Fibroblast of skin of back (primary cell): ENCODE measurements around the gene BRD9.
"Not testable (repeated sequence)": the region's sequence is repeated elsewhere in the genome, so short reads cannot be mapped to it uniquely, and the experiment has no call there.

Experiments
- DNase-seq: peaks from one replicate; pipeline ENCODE4 v3.0.0-alpha.2; 2013

Gene BRD9

DNA sequence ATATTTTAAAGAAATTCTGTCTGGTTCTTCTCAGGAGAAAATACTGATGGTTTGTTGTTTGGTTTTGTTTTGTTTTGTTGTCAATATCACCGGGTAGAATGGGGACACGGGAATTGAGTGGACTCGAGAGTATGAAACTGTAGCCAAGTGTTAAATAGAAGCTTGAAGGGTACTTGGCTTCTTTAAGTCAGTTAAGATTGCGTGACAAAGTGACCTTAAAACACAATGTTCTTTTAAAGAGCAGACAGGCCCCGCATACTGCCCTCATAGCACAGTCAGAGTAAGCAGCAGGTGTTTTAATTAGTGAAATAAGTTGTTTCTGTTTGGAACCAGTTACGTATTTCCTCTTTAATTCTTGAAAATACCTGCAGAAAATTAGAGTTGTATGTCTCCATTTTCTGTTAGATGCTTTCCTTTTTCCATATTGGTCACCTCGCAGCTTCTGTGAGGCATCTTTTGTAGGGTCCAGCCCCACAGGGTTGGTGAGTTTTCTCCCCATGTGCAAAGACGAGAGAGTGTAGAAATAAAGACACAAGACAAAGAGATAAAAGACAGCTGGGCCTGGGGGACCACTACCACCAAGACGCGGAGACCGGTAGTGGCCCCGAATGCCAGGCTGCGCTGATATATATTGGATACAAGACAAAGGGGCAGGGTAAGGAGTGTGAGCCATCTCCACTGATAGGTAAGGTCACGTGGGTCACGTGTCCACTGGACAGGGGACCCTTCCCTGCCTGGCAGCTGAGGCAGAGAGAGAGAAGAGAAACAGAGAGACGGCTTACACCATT lies 9.7 kb upstream of the BRD9 start:
- no peak for DNase-seq

DNA sequence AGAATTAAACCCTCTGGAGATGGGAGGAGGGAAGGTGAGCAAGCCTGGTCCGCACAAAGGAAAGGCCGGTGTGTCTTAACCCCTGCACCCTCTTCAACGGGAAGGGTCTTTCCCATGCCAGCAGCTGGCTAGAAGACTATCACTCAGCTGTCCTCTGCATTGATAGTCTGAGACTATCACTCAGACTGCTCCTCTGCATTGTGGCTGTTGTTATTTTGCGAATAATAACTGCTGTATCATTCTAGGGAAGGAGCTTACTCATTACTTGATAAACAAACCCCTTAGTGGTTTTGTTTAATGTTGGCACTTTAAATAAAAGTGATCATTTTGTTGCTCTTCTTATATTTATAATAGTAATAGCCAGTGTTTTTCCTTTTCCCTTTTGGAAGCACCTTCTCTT lies 8.2 kb upstream of the BRD9 start:
- DNase-seq, result no peak

DNA sequence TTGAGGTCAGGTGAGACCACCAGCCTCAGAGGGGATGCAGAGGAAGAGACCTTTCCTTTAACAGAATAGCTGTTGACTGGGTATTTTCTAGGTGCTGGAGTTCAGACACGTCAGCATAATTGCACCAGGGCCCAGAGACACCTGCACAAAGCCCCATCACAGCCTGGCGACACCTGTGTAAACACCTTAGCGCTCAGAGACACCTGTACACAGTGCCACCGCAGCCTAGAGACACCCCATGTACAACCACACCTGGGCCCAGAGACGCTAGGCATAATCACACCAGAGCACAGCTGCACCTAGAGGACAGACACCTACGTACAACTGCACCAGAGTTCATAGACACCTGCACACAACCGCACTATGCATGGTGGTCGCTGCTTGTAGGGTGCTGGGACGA lies 1.1 kb upstream of the BRD9 start:
- DNase-seq, result no peak

DNA sequence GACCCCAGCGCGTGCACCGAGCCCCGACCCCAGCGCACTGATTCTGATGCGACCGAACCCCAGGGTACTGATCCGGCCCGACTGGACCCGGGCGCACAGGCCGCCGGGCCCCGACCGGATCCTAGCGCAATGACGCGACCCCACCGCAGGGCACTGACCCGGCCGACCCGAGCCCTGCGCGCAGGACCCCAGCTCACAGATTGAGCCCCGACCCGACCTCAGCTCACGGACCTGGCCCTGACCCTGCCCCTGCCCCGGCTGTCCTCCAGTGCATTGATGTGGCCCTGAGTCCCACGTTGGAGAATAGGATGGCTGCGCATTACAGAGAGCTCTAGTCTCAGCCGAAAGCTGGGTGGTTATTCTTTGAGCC lies 521 bp upstream of the BRD9 start:
- DNase-seq, result no peak

DNA sequence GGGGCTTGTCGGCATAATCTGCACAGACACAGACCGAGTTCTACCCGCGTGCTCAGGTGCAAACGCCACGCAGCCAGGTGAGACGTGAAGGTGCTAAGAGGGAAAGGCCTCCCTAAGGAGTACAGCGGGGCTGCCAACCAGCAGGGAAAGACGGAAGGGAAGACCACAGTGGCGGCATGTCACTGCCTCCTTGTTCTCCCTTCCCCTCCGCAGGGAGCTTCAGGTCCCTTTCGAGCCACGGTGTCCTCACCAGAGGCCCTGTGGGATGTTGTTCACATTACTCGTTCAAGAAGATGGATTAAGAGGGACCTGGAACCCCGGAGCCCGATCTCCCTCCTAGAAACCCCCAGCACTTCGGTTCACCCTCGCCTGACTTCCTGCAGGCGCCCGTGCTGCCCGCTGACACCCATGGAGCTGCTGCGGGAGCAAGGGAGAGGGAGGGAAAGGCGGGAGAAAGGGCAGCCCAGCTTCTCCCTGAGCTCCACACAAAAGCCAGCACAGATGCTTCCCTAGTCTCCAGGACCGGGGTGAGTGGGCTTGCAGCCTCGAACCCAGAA lies 686 bp downstream of the BRD9 start:
- DNase-seq, result peak; percentile 20

DNA sequence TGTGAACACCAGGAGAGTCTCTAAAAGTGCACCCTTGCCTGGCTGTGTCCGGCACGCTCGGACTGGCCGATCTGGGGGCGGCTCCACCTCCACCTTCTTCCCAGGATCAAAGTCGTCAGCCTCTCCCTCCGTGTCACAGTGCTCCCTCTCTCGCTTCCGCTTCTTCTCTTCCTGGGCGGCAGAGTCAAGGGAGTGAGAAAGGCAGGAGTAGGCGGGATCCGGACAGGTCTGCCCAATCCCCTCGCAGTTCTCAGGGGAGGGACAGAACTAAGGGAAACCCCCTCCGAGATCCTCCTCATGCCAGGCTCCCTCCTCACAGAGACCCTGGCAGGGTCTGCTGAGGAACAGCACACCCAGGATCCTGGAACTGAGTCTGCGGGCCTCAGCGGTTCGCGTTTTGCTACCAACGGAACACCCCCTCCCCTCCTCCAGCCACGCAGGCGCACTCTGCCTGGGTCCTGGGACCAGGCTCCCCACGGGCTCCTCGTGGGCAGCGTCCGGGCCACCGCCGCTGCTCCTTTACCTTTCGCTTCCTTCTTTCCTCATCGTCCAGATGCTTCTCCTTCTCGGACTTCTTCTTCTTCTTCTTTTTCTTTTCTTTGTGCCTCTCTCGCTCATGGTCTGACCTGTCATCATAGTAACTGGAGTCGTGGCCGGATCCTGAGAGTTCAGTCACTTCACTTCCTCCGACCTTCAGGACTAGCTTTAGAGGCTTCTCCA lies 1.3 kb downstream of the BRD9 start:
- DNase-seq, result no peak

DNA sequence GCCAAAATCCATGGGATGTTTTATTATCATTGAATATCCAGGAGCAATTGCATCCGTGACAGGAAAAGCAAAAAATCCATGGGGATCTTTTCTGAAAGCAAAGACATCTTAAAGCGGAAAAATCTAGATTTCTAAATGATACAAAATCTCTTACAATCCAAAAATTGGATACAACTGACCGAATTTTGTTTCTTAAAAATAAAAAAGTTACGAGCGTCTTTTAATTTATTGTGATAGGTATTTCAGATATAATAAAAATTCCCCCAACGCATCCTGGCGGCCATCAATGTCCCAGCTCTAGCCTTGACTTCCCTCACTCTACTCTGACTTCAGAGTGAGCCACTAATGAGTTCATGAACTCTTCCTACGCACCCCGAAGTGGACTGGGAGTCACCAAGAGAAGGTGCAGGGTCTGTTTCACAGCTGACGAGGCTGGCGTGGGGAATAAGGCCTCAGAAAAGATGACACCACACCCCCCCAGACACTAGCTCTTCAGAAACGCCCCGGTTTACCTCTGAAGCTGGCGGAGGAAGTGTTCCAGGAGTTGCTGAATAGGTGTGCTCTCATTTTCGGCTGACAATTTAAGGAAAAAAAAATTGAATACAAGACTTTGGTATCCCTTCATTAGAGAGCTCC lies 3.4 kb downstream of the BRD9 start:
- DNase-seq, result no peak

DNA sequence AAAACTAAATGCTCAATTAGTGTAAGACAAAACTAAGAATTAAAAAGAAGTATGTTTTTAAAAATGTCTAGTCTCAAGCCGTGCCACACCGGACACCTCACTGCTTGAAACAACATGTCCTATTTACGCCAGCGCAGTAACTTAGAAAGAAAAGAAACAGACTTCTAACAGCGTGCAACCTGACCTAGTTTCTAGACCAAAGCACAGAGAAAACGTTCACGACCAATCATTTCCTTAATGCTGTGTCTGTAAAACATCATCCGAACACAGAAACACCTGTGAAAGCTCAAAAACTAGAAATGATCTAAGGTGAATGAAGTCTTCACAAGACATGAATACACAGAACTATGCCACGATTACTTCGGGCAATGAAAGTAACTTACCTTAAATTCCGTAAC lies 4.0 kb downstream of the BRD9 start:
- no peak for DNase-seq

DNA sequence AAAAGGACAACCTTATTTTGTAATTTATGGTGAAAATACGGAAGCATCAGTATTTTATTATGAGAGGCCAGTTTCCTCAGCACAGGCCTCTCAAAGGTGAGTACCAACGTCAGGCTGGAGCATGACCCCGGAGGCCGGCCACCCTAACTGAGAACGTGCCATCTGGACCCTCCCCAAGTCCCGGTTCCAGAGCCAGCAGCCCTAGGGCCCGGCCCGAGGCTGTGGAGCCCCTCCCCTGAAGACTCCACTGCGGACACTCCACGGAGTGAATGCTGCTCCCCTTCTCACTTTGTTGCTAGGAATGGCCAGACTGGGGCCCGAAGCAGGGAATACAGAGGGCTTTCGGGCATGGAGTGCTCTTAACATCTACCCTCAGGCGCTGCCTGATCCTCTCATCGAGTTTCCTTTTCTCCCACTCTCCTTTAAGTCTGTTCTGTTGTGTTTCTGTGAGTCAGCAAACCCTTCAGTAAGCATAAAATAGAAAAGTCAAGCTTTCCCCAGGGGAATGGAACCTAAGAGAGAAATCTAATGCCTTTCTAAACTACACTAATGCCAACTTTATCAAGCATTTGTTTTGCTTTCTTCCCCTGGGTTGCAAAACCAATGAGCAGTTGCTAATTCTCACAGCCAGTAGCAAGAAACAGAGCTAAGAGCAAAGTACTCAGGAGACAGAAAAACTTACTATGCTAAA lies 4.5 kb downstream of the BRD9 start:
- no peak for DNase-seq

DNA sequence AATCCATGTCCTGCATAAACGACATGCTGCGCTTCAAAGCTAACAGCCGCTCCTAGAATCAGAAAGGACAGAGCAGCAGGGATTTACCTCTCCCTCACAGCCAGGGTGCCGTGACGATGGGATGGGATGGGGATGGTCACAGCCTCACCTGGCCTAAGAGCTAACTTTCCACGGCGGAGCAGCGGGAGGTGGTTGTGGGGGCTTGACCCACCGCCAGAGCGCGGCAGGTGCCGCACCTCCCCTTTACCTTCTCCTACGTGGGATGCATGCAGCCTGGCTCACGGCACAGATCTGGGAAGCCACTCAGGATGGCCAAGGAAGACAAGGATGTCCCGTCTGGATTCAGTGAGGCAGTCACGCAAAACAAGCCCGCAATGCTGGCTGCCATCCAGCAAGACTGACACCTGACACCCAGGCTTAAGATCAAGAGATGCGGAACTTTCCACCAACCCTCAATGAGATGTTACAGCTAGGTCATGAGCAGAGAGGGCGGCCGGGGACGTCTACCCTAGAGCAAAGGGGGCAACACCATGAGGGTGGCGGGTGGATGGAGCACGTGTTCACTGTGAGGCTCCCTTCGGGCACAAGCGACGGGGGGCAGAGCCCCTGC lies 5.8 kb downstream of the BRD9 start:
- DNase-seq, result no peak

DNA sequence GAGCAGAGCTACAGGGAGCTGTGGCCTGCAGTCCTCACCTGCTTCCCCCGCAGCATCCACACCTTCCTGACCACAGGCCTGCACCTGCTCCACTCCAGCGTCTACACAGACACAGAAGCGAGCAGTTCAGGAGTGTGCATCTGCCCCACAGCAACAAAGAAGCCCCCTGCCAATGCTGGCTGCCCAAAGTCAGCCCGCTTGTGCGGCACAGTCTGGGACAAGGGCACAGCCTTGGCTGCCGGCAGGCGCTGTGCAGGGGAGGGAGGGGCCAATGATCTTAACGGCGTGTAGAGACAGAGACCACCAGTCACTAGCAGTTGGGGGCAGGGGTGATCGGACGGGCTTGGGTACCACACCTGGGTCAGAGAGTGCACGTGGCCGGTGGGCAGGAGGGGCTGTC lies 6.6 kb downstream of the BRD9 start:
- DNase-seq, result no peak

DNA sequence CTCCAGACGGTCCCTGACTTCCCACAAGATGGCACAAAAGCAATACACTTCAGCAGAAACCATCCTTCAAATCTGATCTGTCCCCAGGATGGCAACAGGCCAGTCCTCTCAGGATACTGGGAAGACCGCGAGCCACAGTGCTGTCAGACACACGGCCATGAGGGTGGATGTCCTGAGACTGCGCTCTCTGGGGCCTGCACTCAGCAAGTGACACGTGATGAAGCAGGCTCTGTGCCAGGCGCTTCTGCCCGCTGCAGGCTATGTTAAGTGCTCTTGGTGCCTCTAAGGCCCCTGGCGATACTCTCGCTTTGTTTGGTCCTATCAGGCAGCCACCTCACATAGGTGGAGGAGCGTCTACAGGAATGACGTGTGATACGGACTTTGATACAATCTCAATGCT lies 7.1 kb downstream of the BRD9 start:
- DNase-seq, result no peak

DNA sequence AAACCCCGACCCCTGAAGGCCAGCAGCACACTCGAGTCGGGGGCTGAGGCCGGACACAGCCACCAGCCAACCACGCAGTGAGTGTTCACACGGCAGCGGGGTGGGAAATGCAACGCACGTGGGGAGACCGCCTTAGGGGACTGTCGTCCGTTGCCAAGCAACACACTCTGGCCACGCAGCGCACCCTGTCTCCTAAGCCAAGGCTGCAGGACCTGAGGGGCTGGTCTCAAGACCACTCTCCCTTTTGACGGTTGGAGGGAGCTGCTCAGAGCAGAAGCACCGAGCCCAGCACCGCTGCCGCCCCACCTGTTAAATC lies 7.5 kb downstream of the BRD9 start:
- no peak for DNase-seq

DNA sequence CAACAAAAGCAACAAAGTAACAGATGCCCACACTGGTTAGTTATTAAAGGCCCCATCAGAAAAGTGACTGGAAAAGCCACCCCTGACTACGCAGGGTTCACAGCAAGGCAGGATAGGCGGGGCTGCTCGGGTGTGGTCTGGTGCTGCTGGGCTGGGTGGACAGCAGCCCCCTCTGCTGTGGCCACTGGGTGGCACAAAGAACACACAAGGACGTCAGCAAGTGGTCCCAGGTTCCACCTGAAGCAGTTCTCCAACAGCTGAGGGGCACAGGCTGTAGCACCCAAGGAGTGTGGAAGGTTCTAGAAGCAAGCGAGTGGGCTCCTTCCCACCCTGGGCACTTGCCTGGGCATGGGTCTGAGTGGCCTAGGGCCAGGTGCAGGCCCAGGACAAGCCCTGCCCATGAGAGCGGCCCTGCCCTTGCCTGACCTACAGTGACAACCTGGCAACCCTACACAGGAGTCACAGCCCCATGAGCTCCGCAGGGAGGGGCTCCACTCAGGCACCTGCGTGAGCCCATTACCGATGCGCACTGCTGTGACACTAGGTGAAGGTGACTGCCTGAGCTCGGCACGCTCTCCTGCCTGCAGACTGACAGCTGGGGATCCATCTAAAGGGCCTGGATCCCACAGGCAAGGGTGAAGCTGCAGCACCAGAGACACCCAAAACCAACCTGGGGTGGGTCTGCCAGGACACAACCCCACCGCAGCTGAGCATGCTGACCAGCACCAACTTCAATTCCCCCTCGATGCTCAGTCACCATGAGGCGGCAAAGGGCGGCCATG lies 8.1 kb downstream of the BRD9 start:
- no peak for DNase-seq

DNA sequence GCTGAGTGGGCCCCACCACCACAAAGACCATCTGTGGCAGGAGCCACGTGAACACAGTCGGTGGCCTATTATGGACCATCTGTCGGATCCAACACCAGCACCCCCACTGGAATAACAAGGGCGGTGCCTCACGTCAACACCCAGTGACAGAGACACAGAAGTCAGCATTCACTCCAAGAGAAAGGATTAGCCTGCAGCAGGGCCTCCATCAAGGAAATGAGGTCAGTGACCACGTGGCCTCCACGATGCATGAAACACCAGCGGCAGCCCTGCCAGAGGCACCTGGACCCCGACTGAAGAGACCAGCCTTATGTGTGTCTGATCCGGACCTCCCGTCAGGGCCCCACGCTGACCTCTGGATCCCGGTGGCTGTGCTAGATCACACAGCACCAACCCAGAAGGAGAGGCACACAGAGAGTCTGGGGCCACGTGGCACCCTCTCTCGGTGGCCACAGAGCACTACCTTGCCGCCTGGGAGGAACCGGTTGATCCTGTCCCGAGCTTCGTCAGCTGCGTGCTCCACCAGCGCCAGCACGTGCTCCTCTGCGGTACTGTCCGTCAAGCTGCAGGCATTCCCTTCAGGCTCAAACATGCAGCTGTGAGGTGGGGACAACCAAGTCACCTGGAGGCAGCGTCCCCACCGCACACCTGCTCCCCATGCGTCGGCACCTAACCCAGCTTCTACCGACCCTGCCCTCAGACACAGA lies 9.0 kb downstream of the BRD9 start:
- DNase-seq, result no peak

DNA sequence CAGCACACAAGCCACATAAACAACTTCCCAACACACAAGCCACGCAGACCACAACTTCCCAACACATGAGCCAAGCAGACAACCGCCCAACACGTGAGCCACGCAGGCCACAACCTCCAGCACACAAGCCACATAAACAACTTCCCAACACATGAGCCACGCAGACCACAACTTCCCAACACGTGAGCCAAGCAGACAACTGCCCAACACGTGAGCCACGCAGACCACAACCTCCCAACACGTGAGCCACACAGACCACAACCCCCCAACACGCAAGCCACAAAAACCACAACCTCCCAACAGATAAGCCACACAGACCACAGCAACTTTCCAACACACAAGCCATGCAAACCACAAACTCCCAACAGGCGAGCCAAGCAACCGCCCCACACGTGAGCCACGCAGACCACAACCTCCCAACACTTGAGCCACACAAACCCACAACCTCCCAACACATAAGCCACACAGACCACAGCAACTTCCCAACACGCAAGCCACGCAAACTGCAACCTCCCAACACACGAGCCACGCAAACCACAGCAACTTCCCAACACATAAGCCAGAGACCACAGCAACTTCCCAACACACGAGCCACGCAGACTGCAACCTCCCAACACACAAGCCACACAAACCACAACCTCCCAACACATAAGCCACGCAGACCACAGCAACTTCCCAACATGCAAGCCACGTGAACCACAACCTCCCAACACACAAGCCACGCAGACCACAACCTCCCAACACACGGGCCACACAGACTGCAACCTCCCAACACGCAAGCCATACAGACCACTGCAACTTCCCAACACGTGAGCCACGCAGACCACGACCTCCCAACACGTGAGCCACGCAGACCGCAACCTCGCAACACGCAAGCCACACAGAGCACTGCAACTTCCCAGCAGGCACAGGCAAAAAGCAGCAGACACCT lies 10.1 kb downstream of the BRD9 start:
- DNase-seq, result no peak

DNA sequence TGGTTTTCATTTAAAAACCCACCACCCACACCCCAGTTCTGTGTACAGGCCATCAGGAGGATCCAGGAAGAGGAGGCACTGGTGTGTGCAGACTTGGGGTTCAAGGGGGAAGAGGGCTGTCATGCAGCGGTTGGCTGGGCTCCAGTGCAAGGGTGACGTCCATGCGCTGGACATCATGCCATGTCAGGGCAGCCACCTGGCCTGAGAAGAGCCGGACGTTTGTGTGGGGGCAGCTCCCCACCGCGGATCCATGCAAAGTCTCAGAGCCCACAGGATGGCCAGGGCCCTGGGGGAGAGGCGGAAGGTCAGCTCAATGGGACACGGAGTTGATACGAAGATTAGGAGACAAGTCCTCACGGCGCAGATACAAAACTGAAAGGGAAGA lies 11.1 kb downstream of the BRD9 start:
- no peak for DNase-seq

DNA sequence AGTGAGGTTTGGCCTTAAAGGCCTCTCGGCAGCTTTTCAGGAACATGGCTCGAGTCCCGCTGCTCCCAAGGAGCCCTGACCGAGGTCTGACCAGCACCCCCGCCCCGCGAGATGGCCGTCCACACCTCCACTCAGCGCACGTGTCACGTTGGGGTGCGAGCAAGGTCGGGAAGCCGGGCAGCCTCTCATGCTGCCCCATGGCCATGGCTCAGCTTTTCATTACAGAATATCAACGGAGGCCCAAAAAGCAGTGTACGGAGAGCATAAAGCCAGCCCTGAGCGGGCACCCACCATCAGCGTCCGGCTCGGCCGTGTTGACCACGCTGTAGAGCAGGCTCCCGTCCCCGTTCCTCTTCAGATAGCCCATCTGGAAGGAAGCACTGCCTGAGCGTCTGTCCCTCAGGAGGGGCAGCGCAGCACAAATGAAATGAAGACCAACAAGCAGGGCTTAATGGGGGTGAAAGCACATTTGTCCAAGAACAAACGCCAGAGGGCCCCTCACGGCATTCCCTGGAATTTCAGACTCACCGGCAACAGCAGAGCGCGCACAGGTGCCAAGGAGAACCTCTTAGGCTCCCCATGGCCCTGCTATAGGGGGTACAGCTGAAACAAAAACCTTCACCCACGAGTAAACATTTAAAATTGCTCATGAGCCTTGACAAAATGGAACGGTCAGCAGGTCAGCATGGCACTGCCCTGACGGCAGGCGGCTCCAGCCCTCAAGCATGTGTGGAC lies 11.6 kb downstream of the BRD9 start:
- DNase-seq, result no peak

DNA sequence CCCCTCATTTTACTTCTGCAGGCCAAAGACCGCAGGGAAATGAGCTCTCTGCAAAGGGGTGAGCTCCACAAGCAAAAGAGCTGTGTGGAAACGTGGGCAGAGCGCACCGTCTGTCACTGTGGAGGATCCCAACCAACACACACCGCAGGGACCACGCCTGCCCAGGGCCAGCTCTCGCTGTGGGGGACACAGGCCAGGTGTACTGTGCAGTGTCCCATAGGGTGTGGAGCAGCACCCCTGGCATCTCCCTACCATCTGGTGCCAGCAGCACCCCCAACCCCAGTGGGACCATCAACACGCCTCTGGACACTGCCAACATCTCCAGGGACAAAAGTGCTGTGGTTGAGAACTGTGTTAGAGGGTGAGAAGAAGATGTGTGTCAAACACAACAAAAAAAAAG lies 13.9 kb downstream of the BRD9 start:
- DNase-seq, result not testable (repeated sequence)
